Activated CD8-positive, alpha-beta T cell treated with anti-CD3 and anti-CD28 coated beads for 36 hours (primary cell): ENCODE measurements around the gene UPK2. TPM values are rescaled to one million over a fixed set of nuclear protein-coding genes. Genes with fewer than 3 reads are reported as not detected.

ENCODE experiments used
- ATAC-seq: fragments of 200-7000 bp; cut with Tn5 transposase; one replicate; pipeline ENCODE4 v1.10.0; 2021; ENCODE audit warnings: mild to moderate bottlenecking, moderate library complexity
- CTCF ChIA-PET: fragments of 350-600 bp; sonication (Branson Sonifier 250); formaldehyde crosslinking; loops from one replicate; lab custom pipeline; 2021; ENCODE audit warnings: antibody characterized with exemption; lab: Charles Lee
- POLR2A ChIA-PET: fragments of 350-600 bp; sonication (Branson Sonifier 250); formaldehyde crosslinking; loops from one replicate; lab custom pipeline; 2021; ENCODE audit warnings: antibody characterized with exemption; lab: Charles Lee
- DNase-seq: peaks from one replicate; pipeline ENCODE4 v3.0.0-alpha.2; 2020
- H3K27ac Mint-ChIP-seq: one replicate; pipeline ENCODE4 v1.8.0; 2021; ENCODE audit warnings: mild to moderate bottlenecking, mixed read lengths
- H3K27me3 Mint-ChIP-seq: one replicate; pipeline ENCODE4 v1.8.0; 2021; ENCODE audit warnings: mixed read lengths
- H3K36me3 Mint-ChIP-seq: one replicate; pipeline ENCODE4 v1.8.0; 2021; ENCODE audit warnings: low read depth, mixed read lengths
- H3K4me1 Mint-ChIP-seq: one replicate; pipeline ENCODE4 v1.8.0; 2021; ENCODE audit warnings: low read depth, mixed read lengths
- H3K4me3 Mint-ChIP-seq: one replicate; pipeline ENCODE4 v1.8.0; 2021; ENCODE audit warnings: mild to moderate bottlenecking, moderate library complexity, mixed read lengths
- H3K9me3 Mint-ChIP-seq: one replicate; pipeline ENCODE4 v1.8.0; 2021; ENCODE audit warnings: mixed read lengths
- intact Hi-C: fragments of 100-400 bp; cut with micrococcal nuclease; formaldehyde crosslinking; loops from one replicate; pipeline ENCODE4 v1.10.0; 2022
- total RNA-seq, 2 experiments: library from RNA; stranded (reverse); gene quantifications; one replicate each; pipeline ENCODE4 v1.2.3, GENCODE V29; 2021
- TF ChIP-seq, protein P1 (sequence below): fragments of 200-600 bp; IDR thresholded peaks from one replicate; pipeline ENCODE4 v1.8.0; 2022; ENCODE audit warnings: antibody characterized with exemption, mild to moderate bottlenecking

UPK2 gene
- total RNA-seq, result 1 to 10 TPM; 1.5 to 2.2 TPM

DNA sequence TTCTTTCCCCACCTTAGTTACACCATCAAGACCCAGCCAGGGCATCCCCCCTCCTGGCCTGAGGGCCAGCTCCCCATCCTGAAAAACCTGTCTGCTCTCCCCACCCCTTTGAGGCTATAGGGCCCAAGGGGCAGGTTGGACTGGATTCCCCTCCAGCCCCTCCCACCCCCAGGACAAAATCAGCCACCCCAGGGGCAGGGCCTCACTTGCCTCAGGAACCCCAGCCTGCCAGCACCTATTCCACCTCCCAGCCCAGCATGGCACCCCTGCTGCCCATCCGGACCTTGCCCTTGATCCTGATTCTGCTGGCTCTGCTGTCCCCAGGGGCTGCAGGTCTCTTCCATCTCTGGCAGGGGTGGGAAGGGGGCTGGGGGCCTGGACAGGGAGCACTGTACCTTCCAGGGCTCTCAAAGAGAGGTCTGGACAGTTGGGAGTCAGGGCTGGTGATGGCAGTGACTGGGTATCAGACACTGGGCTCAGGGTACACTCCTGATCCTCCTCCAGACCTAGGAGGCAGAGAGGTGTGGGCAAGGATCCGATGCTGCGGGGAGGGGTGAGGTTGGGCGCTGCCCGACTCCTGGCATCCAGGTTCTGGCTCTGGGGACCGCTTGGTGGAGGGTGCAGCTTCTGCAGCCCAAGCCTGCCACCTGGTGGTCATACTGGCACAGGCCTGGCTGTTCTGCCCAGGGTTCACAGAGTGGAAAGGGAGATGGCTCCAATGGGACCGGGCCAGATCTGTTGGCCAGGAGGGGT is at the start of gene UPK2:
UPK2 (plus strand) TSS at position 205 of the 753 bp plus-strand sequence; CDS start at position 258, 53 bp downstream.
- ChIA-PET POLR2A (interaction anchor here (1.1 to 1.2 kb wide), 3 partner anchors 45 to 320 kb away, joined by 3 to 4 read pairs (median 3); no protein-coding TSS in a partner anchor), CTCF (interaction anchor here (0.6 to 3.5 kb wide), 21 partner anchors 8 to 361 kb away, joined by 3 to 23 read pairs (median 5); partner anchors contain the start of genes BCL9L, CXCR5 and DDX6)
- H3K4me3 Mint-ChIP-seq, result no peak within 1 kb of the TSS
- ATAC-seq, result peak; percentile 99
- DNase-seq, result peak; percentile 93
- TF ChIP-seq, protein P1, sequence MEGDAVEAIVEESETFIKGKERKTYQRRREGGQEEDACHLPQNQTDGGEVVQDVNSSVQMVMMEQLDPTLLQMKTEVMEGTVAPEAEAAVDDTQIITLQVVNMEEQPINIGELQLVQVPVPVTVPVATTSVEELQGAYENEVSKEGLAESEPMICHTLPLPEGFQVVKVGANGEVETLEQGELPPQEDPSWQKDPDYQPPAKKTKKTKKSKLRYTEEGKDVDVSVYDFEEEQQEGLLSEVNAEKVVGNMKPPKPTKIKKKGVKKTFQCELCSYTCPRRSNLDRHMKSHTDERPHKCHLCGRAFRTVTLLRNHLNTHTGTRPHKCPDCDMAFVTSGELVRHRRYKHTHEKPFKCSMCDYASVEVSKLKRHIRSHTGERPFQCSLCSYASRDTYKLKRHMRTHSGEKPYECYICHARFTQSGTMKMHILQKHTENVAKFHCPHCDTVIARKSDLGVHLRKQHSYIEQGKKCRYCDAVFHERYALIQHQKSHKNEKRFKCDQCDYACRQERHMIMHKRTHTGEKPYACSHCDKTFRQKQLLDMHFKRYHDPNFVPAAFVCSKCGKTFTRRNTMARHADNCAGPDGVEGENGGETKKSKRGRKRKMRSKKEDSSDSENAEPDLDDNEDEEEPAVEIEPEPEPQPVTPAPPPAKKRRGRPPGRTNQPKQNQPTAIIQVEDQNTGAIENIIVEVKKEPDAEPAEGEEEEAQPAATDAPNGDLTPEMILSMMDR, result peak; percentile 80
- H3K27me3 Mint-ChIP-seq, result no peaks in the 10 kb centered on the region
- intact Hi-C loops, result loop anchor here (2.0 kb wide), 1 partner anchor 49 kb away; no protein-coding TSS in a partner anchor
- peaks cover 3% of the 10 kb centered on the region for H3K4me1 Mint-ChIP-seq
- no peak within 1 kb of the TSS for H3K27ac Mint-ChIP-seq
- no peaks in the 10 kb centered on the region for H3K36me3 Mint-ChIP-seq
- no peaks in the 10 kb centered on the region for H3K9me3 Mint-ChIP-seq

DNA sequence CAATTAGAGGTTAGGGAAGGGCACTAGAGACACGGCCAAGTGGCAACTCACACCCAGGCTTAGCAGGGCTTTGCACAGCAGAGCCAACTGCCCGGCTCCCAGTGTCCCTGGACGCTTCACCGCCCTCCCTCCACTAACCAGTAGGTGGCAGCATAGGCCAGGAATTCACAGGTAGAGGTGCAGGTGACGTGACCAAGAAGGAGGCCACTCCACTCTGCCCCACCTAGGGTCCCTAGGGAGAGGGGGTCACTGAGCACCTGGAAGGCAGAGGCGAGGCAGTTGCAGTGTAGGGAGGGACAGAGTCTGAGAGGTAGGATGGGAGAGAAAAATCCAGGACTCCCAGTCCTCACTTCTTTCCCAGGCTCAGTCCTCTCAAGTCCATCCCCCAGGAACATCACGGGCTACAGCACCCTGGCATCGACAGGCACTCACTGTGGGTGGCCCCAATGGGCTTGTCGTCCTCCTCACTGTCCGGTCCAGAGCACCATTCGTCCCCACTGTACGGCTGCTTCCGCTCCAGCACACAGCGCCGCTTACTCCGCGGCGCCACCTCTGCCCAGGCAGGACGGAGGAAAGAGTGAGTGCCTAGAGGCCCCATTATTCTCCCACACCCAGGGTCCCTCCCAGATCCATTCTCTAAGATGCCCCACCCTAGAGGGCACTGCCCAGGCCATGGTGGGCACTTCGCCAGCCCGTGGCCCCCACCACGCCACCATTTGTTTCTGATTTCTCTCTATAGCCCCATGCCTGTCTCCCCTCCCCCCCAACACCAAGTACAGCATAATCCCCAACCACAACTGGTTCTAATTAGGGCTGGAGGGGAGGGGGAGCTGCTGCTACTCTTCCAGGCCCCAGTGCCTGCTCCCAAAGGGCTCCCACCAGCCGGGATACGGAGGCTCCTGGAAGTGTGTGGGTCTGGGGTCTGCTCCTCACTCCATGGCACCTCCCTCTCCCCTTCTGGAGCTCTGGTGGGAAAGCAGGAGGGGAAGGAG is 48.8 kb upstream of the UPK2 start:
- H3K36me3 Mint-ChIP-seq, result peaks cover 19% of the 10 kb centered on the region
- intact Hi-C loops, result loop anchor here (2.0 kb wide), 1 partner anchor 49 kb away; the partner anchor contains the start of gene UPK2
- peak overlapping the region; percentile 85 for H3K27ac Mint-ChIP-seq
- ATAC-seq (peak; percentile 61), DNase-seq (peak; percentile 92)
- CTCF ChIA-PET, result interaction anchor here (0.7 to 2.4 kb wide), 16 partner anchors 12 to 217 kb away, joined by 3 to 20 read pairs (median 4); partner anchors contain the start of genes DDX6 and UPK2
- no peaks in the 10 kb centered on the region for H3K27me3 Mint-ChIP-seq
- H3K4me3 Mint-ChIP-seq, result no peak overlapping the region
- POLR2A ChIA-PET, result interaction anchor here (1.4 kb wide), 2 partner anchors 116 to 118 kb away, joined by 4 to 5 read pairs; partner anchors contain the start of gene DDX6
- no peaks in the 10 kb centered on the region for H3K9me3 Mint-ChIP-seq
- H3K4me1 Mint-ChIP-seq, result peaks cover 46% of the 10 kb centered on the region
- TF ChIP-seq, protein P1, result peak; percentile 86

DNA sequence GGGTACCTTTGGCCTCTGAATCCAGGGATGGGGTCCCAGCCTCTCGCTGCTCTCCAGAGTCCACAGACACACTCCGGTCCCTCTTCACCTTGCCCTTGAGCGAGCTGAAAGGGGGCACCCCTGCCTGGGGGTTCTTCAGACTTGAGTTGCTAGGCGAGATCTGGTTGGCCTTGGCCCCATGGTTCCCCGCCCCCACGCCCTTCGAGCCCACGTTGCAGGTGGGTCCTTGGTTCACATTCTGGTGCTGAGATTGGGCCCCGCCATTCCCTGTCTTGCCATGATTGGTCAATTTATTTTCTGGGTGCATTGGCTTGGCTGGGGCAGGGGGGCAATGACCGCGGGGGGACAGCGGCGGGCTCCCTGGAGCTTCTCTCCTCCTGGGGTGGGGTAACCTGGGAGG is 47.8 kb upstream of the UPK2 start:
- Mint-ChIP-seq H3K27me3 (no peaks in the 10 kb centered on the region), H3K36me3 (peaks cover 19% of the 10 kb centered on the region), H3K27ac (peak overlapping the region; percentile 85), H3K4me3 (no peak overlapping the region), H3K4me1 (peaks cover 55% of the 10 kb centered on the region), H3K9me3 (no peaks in the 10 kb centered on the region)
- no peak for ATAC-seq
- no peak for DNase-seq
- intact Hi-C loops, result no loop called here
- POLR2A ChIA-PET, result interaction anchor here (1.0 to 2.3 kb wide), 4 partner anchors 49 to 148 kb away, joined by 4 to 5 read pairs (median 4); partner anchors contain the start of gene DDX6
- TF ChIP-seq, protein P1, result no peak
- CTCF ChIA-PET, result interaction anchor here (0.7 to 2.2 kb wide), 9 partner anchors 19 to 218 kb away, joined by 3 to 7 read pairs (median 4); no protein-coding TSS in a partner anchor

DNA sequence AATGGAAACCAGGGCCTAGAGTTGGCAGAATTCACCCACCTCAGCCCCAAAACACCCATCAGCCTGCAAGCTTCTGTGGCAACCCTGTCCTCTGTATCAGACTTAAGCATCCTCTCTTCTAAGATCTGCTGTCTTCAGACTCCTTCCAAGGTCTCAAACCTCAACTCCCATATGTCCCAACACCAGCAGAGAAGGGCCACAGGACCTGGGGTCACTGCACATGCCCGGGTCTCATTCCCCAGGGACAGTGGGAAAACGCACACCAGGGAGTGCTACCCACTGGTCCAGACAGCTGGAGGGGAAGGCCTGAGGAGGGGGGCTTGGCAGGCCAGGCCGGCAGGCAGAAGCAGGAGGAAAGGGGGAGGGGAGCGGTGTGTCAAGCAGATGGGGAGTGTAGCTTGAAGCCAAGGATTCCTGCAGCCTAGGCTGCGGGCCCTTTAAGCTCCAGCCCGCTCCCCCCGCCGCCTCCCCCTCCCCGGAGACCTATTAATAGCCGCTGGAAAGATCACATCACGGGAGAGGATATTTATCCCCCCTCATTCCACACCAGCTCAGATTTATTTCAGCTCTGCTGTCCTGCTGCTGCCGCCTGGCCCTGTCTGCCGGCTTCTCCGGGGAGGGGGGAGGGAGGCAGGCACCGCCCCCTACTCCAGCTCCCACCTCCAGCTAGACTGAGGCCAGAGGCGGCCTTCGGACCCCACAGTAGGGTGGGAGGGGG is 47.0 kb upstream of the UPK2 start:
- POLR2A ChIA-PET, result interaction anchor here (1.0 to 2.9 kb wide), 6 partner anchors 14 to 147 kb away, joined by 4 to 24 read pairs (median 4); partner anchors contain the start of gene DDX6
- H3K4me3 Mint-ChIP-seq, result peak overlapping the region; percentile 59

More for the DNA sequence above, 47.0 kb upstream of the UPK2 start:
- intact Hi-C loops, result no loop called here
- H3K9me3 Mint-ChIP-seq, result no peaks in the 10 kb centered on the region
- no peaks in the 10 kb centered on the region for H3K27me3 Mint-ChIP-seq
- TF ChIP-seq, protein P1, result no peak
- H3K27ac Mint-ChIP-seq, result peak overlapping the region; percentile 56
- no peak for DNase-seq
- H3K36me3 Mint-ChIP-seq, result peaks cover 19% of the 10 kb centered on the region
- ATAC-seq, result no peak
- CTCF ChIA-PET, result interaction anchor here (0.9 to 2.2 kb wide), 9 partner anchors 11 to 413 kb away, joined by 3 to 7 read pairs (median 4); partner anchors contain the start of gene DDX6
- peaks cover 56% of the 10 kb centered on the region for H3K4me1 Mint-ChIP-seq
